Stimulated activated CD4-positive, alpha-beta T cell treated with anti-CD3 and anti-CD28 coated beads, TNF-alpha, amount 100 ng/mL, for 4 hours (primary cell): Measurements from ENCODE around the gene LMTK3.

Experiments used
- DNase-seq, 3 experiments: peaks; one replicate each; pipeline ENCODE4 v3.0.0-alpha.2; 2020; ENCODE audit warnings: low read depth in 3 of 3

The LMTK3 gene

GRCh38 chr19:48471836-48472235, 39.8 kb downstream of the LMTK3 start:
- no peak for DNase-seq

GRCh38 chr19:48470856-48471255, 40.8 kb downstream of the LMTK3 start:
- DNase-seq = no peak

- DNase-seq = no peak
Measured at GRCh38 chr19:48469934-48470680, 41.5 kb downstream of the LMTK3 start.

- DNase-seq = peak in 2 of 3 experiments; percentile 38 to 50
Measured at GRCh38 chr19:48469289-48469881, 42.2 kb downstream of the LMTK3 start, which contains the start of gene CYTH2. Gene CYTH2 (plus strand): TSS chr19:48469369. CDS start chr19:48469508, 139 bp downstream.

- DNase-seq = peak; percentile 92 to 99 (median 99)
Measured at GRCh38 chr19:48468772-48469288, 42.8 kb downstream of the LMTK3 start.

GRCh38 chr19:48466561-48467325, 44.9 kb downstream of the LMTK3 start:
- no peak for DNase-seq

- no peak for DNase-seq
Measured at GRCh38 chr19:48465215-48465614, 46.4 kb downstream of the LMTK3 start.

GRCh38 chr19:48461982-48462655, 49.5 kb downstream of the LMTK3 start:
- no peak for DNase-seq

- no peak for DNase-seq
Measured at GRCh38 chr19:48461651-48461981, 50.0 kb downstream of the LMTK3 start.

- no peak for DNase-seq
Measured at GRCh38 chr19:48458016-48458415, 53.6 kb downstream of the LMTK3 start.

- DNase-seq = no peak
Measured at GRCh38 chr19:48456864-48457263, 54.8 kb downstream of the LMTK3 start.

- no peak for DNase-seq
Measured at GRCh38 chr19:48455908-48456562, 55.6 kb downstream of the LMTK3 start.

- no peak for DNase-seq
Measured at GRCh38 chr19:48455171-48455907, 56.3 kb downstream of the LMTK3 start, which contains the start of gene KCNJ14. Gene KCNJ14 (plus strand): TSS chr19:48455574. CDS start chr19:48461725, 6,151 bp downstream.

GRCh38 chr19:48454150-48454730, 57.4 kb downstream of the LMTK3 start:
- no peak for DNase-seq

- no peak for DNase-seq
Measured at GRCh38 chr19:48452289-48453190, 59.1 kb downstream of the LMTK3 start.

- no peak for DNase-seq
Measured at GRCh38 chr19:48451624-48452023, 60.0 kb downstream of the LMTK3 start.

- no peak for DNase-seq
Measured at GRCh38 chr19:48450863-48451262, 60.8 kb downstream of the LMTK3 start.

GRCh38 chr19:48450441-48450840, 61.2 kb downstream of the LMTK3 start:
- no peak for DNase-seq

GRCh38 chr19:48448563-48448962, 63.1 kb downstream of the LMTK3 start:
- no peak for DNase-seq
